Left lung (tissue), 10 donors: ENCODE results near the gene ZNRF2. TPM values are rescaled to one million over a fixed set of nuclear protein-coding genes. Genes with fewer than 3 reads are reported as not detected.
A peak's percentile ranks its signal among the peaks of the same experiment; 100 is the strongest.

ENCODE experiments used
- ATAC-seq: fragments of 200-7000 bp; cut with Tn5 transposase; one replicate; pipeline ENCODE4 v1.9.1; 2020; ENCODE audit warnings: moderate library complexity
- DNase-seq, 4 donors: peaks; one replicate each; pipeline ENCODE4 v3.0.0-alpha.2; 2013 to 2020
- H3K27ac ChIP-seq, 2 donors: fragments of 200-600 bp; sonication (generic) in 1 of 2; one replicate each; pipeline versions ENCODE4 v1.5.0 to v1.8.0; 2020 to 2021
- H3K27me3 ChIP-seq, 2 donors: fragments of 200-600 bp; sonication (generic) in 1 of 2; one replicate each; pipeline versions ENCODE4 v1.5.0 to v1.8.0; 2020 to 2021
- H3K36me3 ChIP-seq, 2 donors: fragments of 200-600 bp; sonication (generic) in 1 of 2; one replicate each; pipeline versions ENCODE4 v1.5.0 to v1.8.0; 2020 to 2021
- H3K4me1 ChIP-seq, 2 donors: fragments of 200-600 bp; one replicate each; pipeline ENCODE4 v1.8.0; 2021
- H3K4me3 ChIP-seq, 2 donors: fragments of 200-600 bp; sonication (generic) in 1 of 2; one replicate each; pipeline versions ENCODE4 v1.5.0 to v1.8.0; 2020 to 2021; ENCODE audit warnings: mild to moderate bottlenecking in 1 of 2
- H3K9me3 ChIP-seq, 2 donors: fragments of 200-600 bp; sonication (generic) in 1 of 2; one replicate each; pipeline versions ENCODE4 v1.5.0 to v1.8.0; 2020 to 2021
- CTCF ChIP-seq, 2 donors: fragments of 200-600 bp; sonication (generic) in 1 of 2; IDR thresholded peaks; one replicate each; pipeline versions ENCODE4 v1.5.0 to v1.8.0; 2021; ENCODE audit warnings: antibody characterized with exemption in 2 of 2
- intact Hi-C, 2 donors: fragments of 100-400 bp; cut with DNase I; formaldehyde crosslinking; loops; one replicate each; pipeline versions ENCODE4 v1.11.2 to v1.14.2; 2022
- polyA plus RNA-seq, 6 donors: library from polyadenylated mRNA; unstranded; fragments of 120-200 nt; gene quantifications; one replicate each; pipeline ENCODE4 v1.2.1, GENCODE V29; 2013; ENCODE audit not compliant: insufficient read length in 6 of 6
- total RNA-seq, 2 donors: library from RNA; stranded (reverse); fragmentation: NEBNext Ultra II Directional; extraction: Animal tissue kit (Norgen Biotek cat#: 25700); gene quantifications; one replicate each; pipeline ENCODE4 v1.2.1, GENCODE V29; 2021
- donor health status: DM: no; HTN: yes; CAD: no.
- donor health status: DM: no; HTN: no; CAD: no.

The ZNRF2 gene
- total and polyA plus RNA-seq, 8 donors, result 10.9 to 19.5 (median 12.4) TPM

- Histone ChIP-seq H3K27ac (no peak overlapping the region), H3K36me3 (no peaks in the 10 kb centered on the region), H3K27me3 (no peaks in the 10 kb centered on the region), H3K4me3 (no peak overlapping the region), H3K4me1 (peaks cover 4 to 17% of the 10 kb centered on the region in 2 donors), H3K9me3 (no peaks in the 10 kb centered on the region)
- intact Hi-C loops, result no loop called here
- DNase-seq (no peak), ATAC-seq (no peak)
- no peak for TF ChIP-seq CTCF (IDR thresholded peaks at IDR 0.05)
Observed at GRCh38 chr7:30313793-30314192, 29.4 kb downstream of the ZNRF2 start.

GRCh38 chr7:30315589-30315988 is 31.2 kb downstream of the ZNRF2 start:
- TF ChIP-seq CTCF (IDR thresholded peaks at IDR 0.05), result no peak
- intact Hi-C loops, result no loop called here
- ATAC-seq (no peak), DNase-seq (no peak)
- Histone ChIP-seq H3K36me3 (no peaks in the 10 kb centered on the region), H3K9me3 (no peaks in the 10 kb centered on the region), H3K4me1 (peaks cover 4 to 20% of the 10 kb centered on the region in 2 donors), H3K27me3 (no peaks in the 10 kb centered on the region), H3K4me3 (no peak overlapping the region), H3K27ac (no peak overlapping the region)

- intact Hi-C loops, result no loop called here
- Histone ChIP-seq H3K4me1 (peaks cover 11 to 47% of the 10 kb centered on the region in 2 donors), H3K4me3 (no peak overlapping the region), H3K27ac (no peak overlapping the region), H3K36me3 (no peaks in the 10 kb centered on the region), H3K9me3 (no peaks in the 10 kb centered on the region), H3K27me3 (no peaks in the 10 kb centered on the region)
- no peak for DNase-seq
- TF ChIP-seq CTCF (IDR thresholded peaks at IDR 0.05), result no peak
- no peak for ATAC-seq
Observed at GRCh38 chr7:30320392-30320791, 36.0 kb downstream of the ZNRF2 start.

GRCh38 chr7:30321089-30321881 is 36.9 kb downstream of the ZNRF2 start:
- H3K9me3 ChIP-seq, result no peaks in the 10 kb centered on the region
- DNase-seq (peak in 1 of 4 donors; percentile 16), ATAC-seq (peak; percentile 51)
- no peak overlapping the region for H3K4me3 ChIP-seq
- peaks cover 0 to 2% of the 10 kb centered on the region in 2 donors for H3K36me3 ChIP-seq
- H3K27ac ChIP-seq, result peak overlapping the region; percentile 65 to 72
- peaks cover 11 to 47% of the 10 kb centered on the region in 2 donors for H3K4me1 ChIP-seq
- TF ChIP-seq CTCF (IDR thresholded peaks at IDR 0.05), result no peak
- intact Hi-C loops, result no loop called here
- no peaks in the 10 kb centered on the region for H3K27me3 ChIP-seq

- Histone ChIP-seq H3K9me3 (no peaks in the 10 kb centered on the region), H3K4me1 (peaks cover 8 to 41% of the 10 kb centered on the region in 2 donors), H3K27me3 (no peaks in the 10 kb centered on the region), H3K4me3 (no peak overlapping the region), H3K36me3 (peaks cover 0 to 7% of the 10 kb centered on the region in 2 donors), H3K27ac (peak overlapping the region; percentile 65 to 72)
- DNase-seq (no peak), ATAC-seq (no peak)
- intact Hi-C loops, result no loop called here
- no peak for TF ChIP-seq CTCF (IDR thresholded peaks at IDR 0.05)
Observed at GRCh38 chr7:30321882-30322192, 37.4 kb downstream of the ZNRF2 start.
